GM23248 (cell line): ENCODE data around the gene ABCC1.

Source experiments
- EZH2 ChIP-seq: fragments of 200-600 bp; sonication (generic); IDR thresholded peaks from 2 replicates; pipeline ENCODE4 v1.6.1; 2018; ENCODE audit warnings: antibody characterized with exemption, mild to moderate bottlenecking; ENCODE audit not compliant: insufficient read depth, poor library complexity, severe bottlenecking
- EZH2phosphoT487 ChIP-seq: fragments of 200-600 bp; sonication (generic); IDR thresholded peaks from 2 replicates; pipeline ENCODE4 v1.6.1; 2018; ENCODE audit warnings: antibody characterized with exemption, moderate library complexity, mild to moderate bottlenecking, low read depth; ENCODE audit not compliant: insufficient read depth

DNA sequence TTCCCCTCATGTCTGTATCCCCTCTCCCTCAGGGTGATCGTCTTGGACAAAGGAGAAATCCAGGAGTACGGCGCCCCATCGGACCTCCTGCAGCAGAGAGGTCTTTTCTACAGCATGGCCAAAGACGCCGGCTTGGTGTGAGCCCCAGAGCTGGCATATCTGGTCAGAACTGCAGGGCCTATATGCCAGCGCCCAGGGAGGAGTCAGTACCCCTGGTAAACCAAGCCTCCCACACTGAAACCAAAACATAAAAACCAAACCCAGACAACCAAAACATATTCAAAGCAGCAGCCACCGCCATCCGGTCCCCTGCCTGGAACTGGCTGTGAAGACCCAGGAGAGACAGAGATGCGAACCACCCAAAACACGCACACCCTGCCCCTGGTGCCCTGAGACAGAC lies 191.7 kb downstream of the ABCC1 start:
- TF ChIP-seq EZH2 (no peak), EZH2phosphoT487 (no peak)
